HEK293 (cell line): ENCODE measurements around the gene LINS1.
A peak's percentile ranks its signal among the peaks of the same experiment; 100 is the strongest.

Source experiments
- GFI1B ChIP-seq: fragments of 450-650 bp; formaldehyde crosslinking; IDR thresholded peaks from 2 replicates; pipeline ENCODE4 v1.5.1; 2016; ENCODE audit warnings: missing biosample characterization, missing genetic modification characterization
- GLI4 ChIP-seq: fragments of 450-650 bp; formaldehyde crosslinking; IDR thresholded peaks from 2 replicates; pipeline ENCODE4 v1.5.1; 2016; ENCODE audit warnings: missing biosample characterization, missing genetic modification characterization
- GLIS2 ChIP-seq: fragments of 450-650 bp; formaldehyde crosslinking; IDR thresholded peaks from 2 replicates; pipeline ENCODE4 v1.5.1; 2016; ENCODE audit warnings: missing biosample characterization, missing genetic modification characterization
- KLF10 ChIP-seq: fragments of 450-650 bp; IDR thresholded peaks from 2 replicates; pipeline ENCODE4 v1.5.1; 2018; ENCODE audit warnings: missing biosample characterization, mild to moderate bottlenecking, missing genetic modification characterization
- SP3 ChIP-seq: fragments of 450-650 bp; formaldehyde crosslinking; IDR thresholded peaks from 2 replicates; pipeline ENCODE4 v1.5.1; 2016; ENCODE audit warnings: missing biosample characterization, missing genetic modification characterization
- TCF7L2 ChIP-seq: IDR thresholded peaks from 2 replicates; pipeline ENCODE4 v1.6.1; 2011; ENCODE audit warnings: low read depth, mild to moderate bottlenecking, inconsistent platforms, low read length, moderate library complexity, borderline replicate concordance
- ZBTB8A ChIP-seq: fragments of 450-650 bp; formaldehyde crosslinking; IDR thresholded peaks from 2 replicates; pipeline ENCODE4 v1.5.1; 2016; ENCODE audit warnings: missing biosample characterization, missing genetic modification characterization
- ZFHX2 ChIP-seq: fragments of 450-650 bp; formaldehyde crosslinking; conservative IDR thresholded peaks from 2 replicates; pipeline ENCODE4 v1.5.1; 2016; ENCODE audit warnings: missing biosample characterization, missing genetic modification characterization
- ZIC2 ChIP-seq: fragments of 450-650 bp; formaldehyde crosslinking; IDR thresholded peaks from 2 replicates; pipeline ENCODE4 v1.5.1; 2016; ENCODE audit warnings: missing biosample characterization, missing genetic modification characterization
- ZNF146 ChIP-seq: fragments of 450-650 bp; formaldehyde crosslinking; IDR thresholded peaks from 2 replicates; pipeline ENCODE4 v1.5.1; 2016; ENCODE audit warnings: missing biosample characterization, missing genetic modification characterization
- ZNF175 ChIP-seq: fragments of 450-650 bp; formaldehyde crosslinking; IDR thresholded peaks from 2 replicates; pipeline ENCODE4 v1.5.1; 2016; ENCODE audit warnings: missing biosample characterization, missing genetic modification characterization
- ZNF211 ChIP-seq: fragments of 450-650 bp; formaldehyde crosslinking; IDR thresholded peaks from 2 replicates; pipeline ENCODE4 v1.5.1; 2016; ENCODE audit warnings: low read depth, missing biosample characterization, missing genetic modification characterization
- ZNF292 ChIP-seq: fragments of 450-650 bp; formaldehyde crosslinking; IDR thresholded peaks from 2 replicates; pipeline ENCODE4 v1.5.1; 2016; ENCODE audit warnings: low read depth, missing biosample characterization, missing genetic modification characterization, borderline replicate concordance
- ZNF341 ChIP-seq: fragments of 450-650 bp; formaldehyde crosslinking; IDR thresholded peaks from 2 replicates; pipeline ENCODE4; 2016; ENCODE audit warnings: low read depth, missing biosample characterization, missing genetic modification characterization
- ZNF600 ChIP-seq: fragments of 450-650 bp; formaldehyde crosslinking; IDR thresholded peaks from 2 replicates; pipeline ENCODE4 v1.5.1; 2016; ENCODE audit warnings: missing biosample characterization, missing genetic modification characterization
- ZNF658 ChIP-seq: fragments of 450-650 bp; formaldehyde crosslinking; IDR thresholded peaks from 2 replicates; pipeline ENCODE4; 2016; ENCODE audit warnings: missing biosample characterization, missing genetic modification characterization
- ZNF791 ChIP-seq: fragments of 450-650 bp; formaldehyde crosslinking; IDR thresholded peaks from 2 replicates; pipeline ENCODE4 v1.5.1; 2016; ENCODE audit warnings: missing biosample characterization, missing genetic modification characterization
- ZNF837 ChIP-seq: fragments of 450-650 bp; formaldehyde crosslinking; IDR thresholded peaks from 2 replicates; pipeline ENCODE4 v1.5.1; 2016; ENCODE audit warnings: missing biosample characterization, missing genetic modification characterization
- ZSCAN16 ChIP-seq: fragments of 450-650 bp; formaldehyde crosslinking; IDR thresholded peaks from 2 replicates; pipeline ENCODE4 v1.5.1; 2016; ENCODE audit warnings: missing biosample characterization, missing genetic modification characterization
- ZSCAN23 ChIP-seq: fragments of 450-650 bp; formaldehyde crosslinking; IDR thresholded peaks from 2 replicates; pipeline ENCODE4 v1.5.1; 2016; ENCODE audit warnings: missing biosample characterization, missing genetic modification characterization
- TF ChIP-seq, protein P1 (sequence below): fragments of 450-650 bp; formaldehyde crosslinking; IDR thresholded peaks from 2 replicates; pipeline ENCODE4 v1.5.1; 2017; ENCODE audit warnings: missing biosample characterization, missing genetic modification characterization
- TF ChIP-seq, protein P2 (sequence below): fragments of 450-650 bp; formaldehyde crosslinking; IDR thresholded peaks from 2 replicates; pipeline ENCODE4 v1.5.1; 2016; ENCODE audit warnings: missing biosample characterization, missing genetic modification characterization
- TF ChIP-seq, protein P3 (sequence below): fragments of 450-650 bp; formaldehyde crosslinking; optimal IDR thresholded peaks from 2 replicates; pipeline ENCODE3; 2016; ENCODE audit warnings: missing biosample characterization, mild to moderate bottlenecking, missing genetic modification characterization
- TF ChIP-seq, protein P4 (sequence below): fragments of 450-650 bp; formaldehyde crosslinking; IDR thresholded peaks from 2 replicates; pipeline ENCODE4 v1.5.1; 2016; ENCODE audit warnings: missing biosample characterization, missing genetic modification characterization
- TF ChIP-seq, protein P5 (sequence below): fragments of 450-650 bp; IDR thresholded peaks from 2 replicates; pipeline ENCODE4 v1.5.1; 2018; ENCODE audit warnings: missing biosample characterization, missing genetic modification characterization
- TF ChIP-seq, protein P6 (sequence below): fragments of 450-650 bp; formaldehyde crosslinking; IDR thresholded peaks from 2 replicates; pipeline ENCODE4 v1.5.1; 2017; ENCODE audit warnings: missing biosample characterization, missing genetic modification characterization

LINS1 gene

DNA sequence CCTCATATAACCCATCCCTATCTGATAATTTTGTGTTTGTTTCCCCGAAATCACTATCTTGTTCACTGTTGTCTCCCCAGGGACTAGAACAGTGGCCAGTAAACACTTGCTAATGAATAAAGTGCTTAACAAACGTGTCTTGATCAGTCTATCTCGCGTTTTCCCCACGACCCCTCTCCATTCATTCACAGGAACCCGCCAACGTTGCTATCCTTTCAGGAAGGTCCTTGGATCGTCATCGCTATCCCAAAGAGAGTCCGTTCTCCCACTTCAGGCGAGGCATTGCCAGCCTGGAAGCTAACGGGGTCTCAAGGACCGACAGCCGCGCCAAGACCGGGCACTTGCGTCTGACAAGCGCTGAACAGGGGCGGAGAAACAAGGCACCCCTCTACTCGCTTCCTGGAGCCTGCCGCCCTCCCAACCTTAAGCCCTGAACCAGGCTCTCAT is 344 bp downstream of the LINS1 start (continued):
- TF ChIP-seq ZNF837 (tag by site-specific recombination) (no peak), ZNF211 (tag by site-specific recombination) (no peak), GLIS2 (tag by site-specific recombination) (no peak), ZFHX2 (no peak), TCF7L2 (no peak), ZNF600 (tag by site-specific recombination) (peak; percentile 88; the same call in 1 of the 2 replicates), ZNF791 (no peak), ZNF175 (tag by site-specific recombination) (no peak), GLI4 (tag by site-specific recombination) (0 out of 2 replicates have a peak, but pooled peaks have one; percentile 33), ZNF658 (tag by site-specific recombination) (no peak), ZBTB8A (tag by site-specific recombination) (no peak), GFI1B (tag by site-specific recombination) (no peak), ZNF146 (tag by site-specific recombination) (no peak), ZSCAN16 (tag by site-specific recombination) (no peak), ZNF292 (no peak), SP3 (tag by site-specific recombination) (no peak), ZIC2 (no peak), KLF10 (tag by site-specific recombination) (no peak), ZNF341 (tag by site-specific recombination) (no peak), ZSCAN23 (tag by site-specific recombination) (0 out of 2 replicates have a peak, but pooled peaks have one; percentile 65)
- TF ChIP-seq, protein P1, sequence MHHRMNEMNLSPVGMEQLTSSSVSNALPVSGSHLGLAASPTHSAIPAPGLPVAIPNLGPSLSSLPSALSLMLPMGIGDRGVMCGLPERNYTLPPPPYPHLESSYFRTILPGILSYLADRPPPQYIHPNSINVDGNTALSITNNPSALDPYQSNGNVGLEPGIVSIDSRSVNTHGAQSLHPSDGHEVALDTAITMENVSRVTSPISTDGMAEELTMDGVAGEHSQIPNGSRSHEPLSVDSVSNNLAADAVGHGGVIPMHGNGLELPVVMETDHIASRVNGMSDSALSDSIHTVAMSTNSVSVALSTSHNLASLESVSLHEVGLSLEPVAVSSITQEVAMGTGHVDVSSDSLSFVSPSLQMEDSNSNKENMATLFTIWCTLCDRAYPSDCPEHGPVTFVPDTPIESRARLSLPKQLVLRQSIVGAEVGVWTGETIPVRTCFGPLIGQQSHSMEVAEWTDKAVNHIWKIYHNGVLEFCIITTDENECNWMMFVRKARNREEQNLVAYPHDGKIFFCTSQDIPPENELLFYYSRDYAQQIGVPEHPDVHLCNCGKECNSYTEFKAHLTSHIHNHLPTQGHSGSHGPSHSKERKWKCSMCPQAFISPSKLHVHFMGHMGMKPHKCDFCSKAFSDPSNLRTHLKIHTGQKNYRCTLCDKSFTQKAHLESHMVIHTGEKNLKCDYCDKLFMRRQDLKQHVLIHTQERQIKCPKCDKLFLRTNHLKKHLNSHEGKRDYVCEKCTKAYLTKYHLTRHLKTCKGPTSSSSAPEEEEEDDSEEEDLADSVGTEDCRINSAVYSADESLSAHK (tag by site-specific recombination) = no peak
- TF ChIP-seq, protein P2, sequence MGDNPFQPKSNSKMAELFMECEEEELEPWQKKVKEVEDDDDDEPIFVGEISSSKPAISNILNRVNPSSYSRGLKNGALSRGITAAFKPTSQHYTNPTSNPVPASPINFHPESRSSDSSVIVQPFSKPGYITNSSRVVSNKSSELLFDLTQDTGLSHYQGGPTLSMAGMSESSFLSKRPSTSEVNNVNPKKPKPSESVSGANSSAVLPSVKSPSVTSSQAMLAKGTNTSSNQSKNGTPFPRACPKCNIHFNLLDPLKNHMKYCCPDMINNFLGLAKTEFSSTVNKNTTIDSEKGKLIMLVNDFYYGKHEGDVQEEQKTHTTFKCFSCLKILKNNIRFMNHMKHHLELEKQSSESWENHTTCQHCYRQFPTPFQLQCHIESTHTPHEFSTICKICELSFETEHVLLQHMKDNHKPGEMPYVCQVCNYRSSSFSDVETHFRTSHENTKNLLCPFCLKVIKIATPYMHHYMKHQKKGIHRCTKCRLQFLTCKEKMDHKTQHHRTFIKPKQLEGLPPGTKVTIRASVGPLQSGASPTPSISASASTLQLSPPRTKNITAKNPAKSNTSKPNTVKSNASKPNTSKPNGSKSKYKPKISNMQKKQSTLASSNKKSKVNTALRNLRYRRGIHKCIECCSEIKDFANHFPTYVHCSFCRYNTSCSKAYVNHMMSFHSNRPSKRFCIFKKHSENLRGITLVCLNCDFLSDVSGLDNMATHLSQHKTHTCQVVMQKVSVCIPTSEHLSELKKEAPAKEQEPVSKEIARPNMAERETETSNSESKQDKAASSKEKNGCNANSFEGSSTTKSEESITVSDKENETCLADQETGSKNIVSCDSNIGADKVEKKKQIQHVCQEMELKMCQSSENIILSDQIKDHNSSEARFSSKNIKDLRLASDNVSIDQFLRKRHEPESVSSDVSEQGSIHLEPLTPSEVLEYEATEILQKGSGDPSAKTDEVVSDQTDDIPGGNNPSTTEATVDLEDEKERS (tag by site-specific recombination) = no peak
- TF ChIP-seq, protein P3, sequence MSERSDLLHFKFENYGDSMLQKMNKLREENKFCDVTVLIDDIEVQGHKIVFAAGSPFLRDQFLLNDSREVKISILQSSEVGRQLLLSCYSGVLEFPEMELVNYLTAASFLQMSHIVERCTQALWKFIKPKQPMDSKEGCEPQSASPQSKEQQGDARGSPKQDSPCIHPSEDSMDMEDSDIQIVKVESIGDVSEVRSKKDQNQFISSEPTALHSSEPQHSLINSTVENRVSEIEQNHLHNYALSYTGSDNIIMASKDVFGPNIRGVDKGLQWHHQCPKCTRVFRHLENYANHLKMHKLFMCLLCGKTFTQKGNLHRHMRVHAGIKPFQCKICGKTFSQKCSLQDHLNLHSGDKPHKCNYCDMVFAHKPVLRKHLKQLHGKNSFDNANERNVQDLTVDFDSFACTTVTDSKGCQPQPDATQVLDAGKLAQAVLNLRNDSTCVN (tag by site-specific recombination) = no peak
- TF ChIP-seq, protein P4, sequence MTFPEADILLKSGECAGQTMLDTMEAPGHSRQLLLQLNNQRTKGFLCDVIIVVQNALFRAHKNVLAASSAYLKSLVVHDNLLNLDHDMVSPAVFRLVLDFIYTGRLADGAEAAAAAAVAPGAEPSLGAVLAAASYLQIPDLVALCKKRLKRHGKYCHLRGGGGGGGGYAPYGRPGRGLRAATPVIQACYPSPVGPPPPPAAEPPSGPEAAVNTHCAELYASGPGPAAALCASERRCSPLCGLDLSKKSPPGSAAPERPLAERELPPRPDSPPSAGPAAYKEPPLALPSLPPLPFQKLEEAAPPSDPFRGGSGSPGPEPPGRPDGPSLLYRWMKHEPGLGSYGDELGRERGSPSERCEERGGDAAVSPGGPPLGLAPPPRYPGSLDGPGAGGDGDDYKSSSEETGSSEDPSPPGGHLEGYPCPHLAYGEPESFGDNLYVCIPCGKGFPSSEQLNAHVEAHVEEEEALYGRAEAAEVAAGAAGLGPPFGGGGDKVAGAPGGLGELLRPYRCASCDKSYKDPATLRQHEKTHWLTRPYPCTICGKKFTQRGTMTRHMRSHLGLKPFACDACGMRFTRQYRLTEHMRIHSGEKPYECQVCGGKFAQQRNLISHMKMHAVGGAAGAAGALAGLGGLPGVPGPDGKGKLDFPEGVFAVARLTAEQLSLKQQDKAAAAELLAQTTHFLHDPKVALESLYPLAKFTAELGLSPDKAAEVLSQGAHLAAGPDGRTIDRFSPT (tag by site-specific recombination) = peak; percentile 41; the same call in 1 of the 2 replicates
- TF ChIP-seq, protein P5, sequence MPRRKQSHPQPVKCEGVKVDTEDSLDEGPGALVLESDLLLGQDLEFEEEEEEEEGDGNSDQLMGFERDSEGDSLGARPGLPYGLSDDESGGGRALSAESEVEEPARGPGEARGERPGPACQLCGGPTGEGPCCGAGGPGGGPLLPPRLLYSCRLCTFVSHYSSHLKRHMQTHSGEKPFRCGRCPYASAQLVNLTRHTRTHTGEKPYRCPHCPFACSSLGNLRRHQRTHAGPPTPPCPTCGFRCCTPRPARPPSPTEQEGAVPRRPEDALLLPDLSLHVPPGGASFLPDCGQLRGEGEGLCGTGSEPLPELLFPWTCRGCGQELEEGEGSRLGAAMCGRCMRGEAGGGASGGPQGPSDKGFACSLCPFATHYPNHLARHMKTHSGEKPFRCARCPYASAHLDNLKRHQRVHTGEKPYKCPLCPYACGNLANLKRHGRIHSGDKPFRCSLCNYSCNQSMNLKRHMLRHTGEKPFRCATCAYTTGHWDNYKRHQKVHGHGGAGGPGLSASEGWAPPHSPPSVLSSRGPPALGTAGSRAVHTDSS (tag by site-specific recombination) = no peak
- TF ChIP-seq, protein P6, sequence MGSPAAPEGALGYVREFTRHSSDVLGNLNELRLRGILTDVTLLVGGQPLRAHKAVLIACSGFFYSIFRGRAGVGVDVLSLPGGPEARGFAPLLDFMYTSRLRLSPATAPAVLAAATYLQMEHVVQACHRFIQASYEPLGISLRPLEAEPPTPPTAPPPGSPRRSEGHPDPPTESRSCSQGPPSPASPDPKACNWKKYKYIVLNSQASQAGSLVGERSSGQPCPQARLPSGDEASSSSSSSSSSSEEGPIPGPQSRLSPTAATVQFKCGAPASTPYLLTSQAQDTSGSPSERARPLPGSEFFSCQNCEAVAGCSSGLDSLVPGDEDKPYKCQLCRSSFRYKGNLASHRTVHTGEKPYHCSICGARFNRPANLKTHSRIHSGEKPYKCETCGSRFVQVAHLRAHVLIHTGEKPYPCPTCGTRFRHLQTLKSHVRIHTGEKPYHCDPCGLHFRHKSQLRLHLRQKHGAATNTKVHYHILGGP (tag by site-specific recombination) = no peak
